Activated CD8-positive, alpha-beta memory T cell treated with anti-CD3 and anti-CD28 coated beads, Interleukin-2, amount 50 U/mL, for 48 hours (primary cell): ENCODE measurements around the gene DGKB.

Source experiments
- DNase-seq: peaks from one replicate; pipeline ENCODE4 v3.0.0-alpha.2; 2020

DGKB gene

GRCh38 chr7:14751461-14751860 is 151.1 kb downstream of the DGKB start:
- DNase-seq, result no peak

DNA sequence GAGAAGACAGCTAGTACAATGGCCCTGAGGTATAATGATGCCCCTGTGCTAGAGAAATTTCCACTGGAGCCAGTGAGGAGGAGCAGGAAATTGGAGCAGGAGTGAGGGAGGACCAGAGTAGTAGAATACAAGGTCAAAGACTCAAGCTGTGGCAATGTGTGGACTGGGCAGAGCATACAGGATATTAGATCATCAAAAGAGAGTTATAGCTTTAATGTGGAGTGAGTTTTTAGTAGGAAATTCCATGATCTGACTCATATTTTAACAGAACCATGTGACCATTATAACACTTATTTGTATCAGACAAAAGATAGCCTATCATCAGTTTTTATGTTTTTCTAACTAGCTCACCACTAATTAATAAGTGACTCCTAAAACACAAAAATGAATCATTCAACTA is 154.1 kb downstream of the DGKB start:
- no peak for DNase-seq

GRCh38 chr7:14747701-14748100 is 154.8 kb downstream of the DGKB start:
- no peak for DNase-seq

DNA sequence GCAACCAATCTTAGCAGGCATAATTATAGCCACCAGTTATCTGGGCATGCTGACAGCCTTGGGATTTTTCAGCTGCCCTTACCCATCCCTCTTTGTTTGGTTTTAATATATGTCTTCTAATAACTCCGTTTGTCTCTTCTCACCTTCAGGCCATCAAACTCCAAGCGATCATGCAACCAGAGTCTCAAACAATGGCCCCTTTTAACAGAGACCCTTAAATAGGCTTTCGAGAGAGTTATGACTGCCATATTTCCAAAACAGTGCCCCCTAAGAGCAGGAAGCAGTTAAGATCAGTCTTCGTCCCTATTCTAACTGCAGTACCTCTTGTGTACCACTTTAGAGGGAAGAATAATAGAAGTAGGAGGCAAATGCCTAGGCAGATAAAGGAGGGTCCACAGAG is 157.5 kb downstream of the DGKB start:
- DNase-seq, result no peak

- no peak for DNase-seq
Measured at GRCh38 chr7:14740606-14741005, 161.9 kb downstream of the DGKB start.

GRCh38 chr7:14739841-14740185 is 162.7 kb downstream of the DGKB start:
- no peak for DNase-seq

DNA sequence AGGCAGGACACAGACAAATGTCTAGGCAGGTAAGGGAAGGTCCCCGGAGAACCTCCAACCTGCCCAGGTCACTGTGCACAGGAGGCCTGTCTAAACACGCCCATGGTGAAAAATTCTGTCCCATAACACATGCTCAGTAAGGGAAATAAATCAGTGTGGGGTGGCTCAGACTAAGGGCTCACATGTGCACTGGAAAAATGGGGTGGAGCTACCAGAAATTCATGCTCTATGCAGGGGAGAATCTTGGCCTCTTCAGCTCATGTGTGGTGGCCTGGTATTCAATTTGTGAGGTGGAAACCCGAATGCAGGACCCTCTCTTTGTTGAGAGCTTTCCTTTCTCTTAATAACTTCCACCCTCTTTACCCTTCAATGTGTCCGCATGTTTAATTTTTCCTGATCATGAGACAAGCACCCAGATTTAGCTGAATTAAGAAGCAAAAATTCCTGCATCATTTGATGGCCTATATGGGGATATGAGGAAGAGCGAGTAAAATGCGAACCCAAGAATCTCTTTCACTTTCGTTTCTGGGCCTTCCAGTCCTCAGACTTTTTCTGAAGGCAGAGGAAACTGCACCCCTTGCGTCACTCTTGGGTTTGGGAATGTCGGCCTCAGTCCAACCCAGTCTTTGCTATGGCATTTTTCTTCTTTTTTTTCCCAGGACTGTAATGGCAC is 163.2 kb downstream of the DGKB start:
- DNase-seq, result no peak

GRCh38 chr7:14738086-14738485 is 164.5 kb downstream of the DGKB start:
- DNase-seq, result no peak

DNA sequence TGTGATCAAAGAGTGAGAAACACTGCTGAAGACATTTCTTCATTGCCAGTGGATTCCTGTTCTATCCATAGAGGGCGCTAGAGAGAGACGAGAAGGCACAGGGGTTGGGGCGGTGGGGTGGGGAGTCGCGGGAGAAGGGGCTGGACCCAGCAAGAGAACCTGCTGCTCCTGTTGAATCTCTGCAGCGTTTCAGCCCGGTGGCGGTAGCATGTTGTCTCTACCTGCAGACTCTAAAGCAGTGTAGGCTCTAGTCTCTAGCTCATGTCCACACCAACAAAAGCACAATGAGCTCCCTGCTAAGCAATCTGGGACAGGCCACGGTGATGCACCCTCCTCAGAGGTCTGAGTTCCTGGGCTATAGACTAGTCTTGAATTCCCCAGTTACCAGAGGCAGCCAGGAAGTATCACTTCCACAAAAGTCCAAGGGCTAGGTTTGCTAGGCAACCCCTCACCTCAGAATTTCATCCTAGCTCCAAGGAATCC is 167.7 kb downstream of the DGKB start:
- DNase-seq, result no peak

GRCh38 chr7:14720785-14721184 is 181.8 kb downstream of the DGKB start:
- no peak for DNase-seq

GRCh38 chr7:14717816-14718215 is 184.7 kb downstream of the DGKB start:
- DNase-seq, result no peak

GRCh38 chr7:14717169-14717568 is 185.4 kb downstream of the DGKB start:
- DNase-seq, result no peak

DNA sequence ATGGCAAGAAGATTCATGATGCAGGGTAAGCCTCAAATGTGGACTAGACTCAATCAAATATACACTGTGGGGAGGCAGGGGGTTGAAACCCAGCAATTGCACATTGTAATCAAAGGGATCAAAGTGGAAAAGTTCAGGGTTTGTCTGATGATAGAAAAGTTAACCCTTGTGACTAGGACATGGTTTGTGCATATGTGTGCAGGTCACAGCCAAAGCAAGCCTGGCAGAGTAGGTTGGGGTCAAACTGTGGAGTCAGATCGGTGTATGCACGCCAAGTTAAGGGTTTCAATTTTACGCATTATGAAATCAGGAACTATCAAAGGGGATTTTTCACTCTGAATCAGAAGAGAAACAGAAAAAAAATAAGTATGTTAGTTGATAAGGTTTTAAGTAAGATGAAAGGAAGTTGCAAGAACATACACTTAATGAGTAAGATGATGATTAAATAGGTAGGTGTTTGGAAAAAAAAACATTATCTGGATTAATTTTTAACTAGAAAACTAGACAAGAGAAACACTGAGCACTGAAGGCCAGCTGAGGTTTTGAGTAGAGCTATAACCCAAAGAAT is 188.3 kb downstream of the DGKB start:
- DNase-seq, result no peak

DNA sequence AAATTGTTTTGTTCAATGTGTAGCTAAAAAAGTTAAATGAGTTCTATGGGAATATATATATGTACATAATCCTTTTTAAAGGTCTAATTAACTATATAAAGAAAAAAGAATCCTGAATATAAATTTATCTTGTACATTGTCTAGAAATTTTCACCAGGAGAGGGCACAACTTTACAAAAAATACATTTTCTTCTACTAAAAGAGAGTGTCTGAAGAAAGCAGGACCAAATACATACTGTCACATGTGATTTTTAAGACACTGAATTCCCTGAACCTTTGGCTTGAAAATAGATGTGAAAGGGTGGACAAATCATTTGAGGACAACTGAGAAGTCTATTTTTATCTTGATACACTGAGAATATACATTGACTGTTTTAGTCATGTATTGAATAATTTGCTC is 204.3 kb downstream of the DGKB start:
- no peak for DNase-seq

DNA sequence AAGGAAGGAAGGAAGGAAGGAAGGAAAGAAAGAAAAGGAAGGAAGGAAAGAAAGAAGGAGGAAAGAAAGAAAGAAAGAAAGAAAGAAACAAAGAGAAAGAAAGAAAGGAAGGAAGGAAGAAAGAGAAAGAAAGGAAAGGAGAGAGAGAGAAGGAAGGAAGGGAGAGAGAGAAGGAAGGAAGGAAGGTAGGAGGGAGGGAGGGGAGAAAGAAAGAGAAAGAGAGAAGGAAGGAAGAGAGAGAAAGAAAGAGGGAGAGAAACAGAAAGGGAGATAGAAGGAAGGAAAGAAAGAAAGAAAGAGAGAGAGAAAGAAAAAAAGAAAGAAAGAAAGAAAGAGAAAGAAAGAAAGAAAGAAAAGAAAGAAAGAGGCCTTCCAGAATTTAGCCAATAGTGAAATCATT is 204.9 kb downstream of the DGKB start:
- DNase-seq, result no peak

DNA sequence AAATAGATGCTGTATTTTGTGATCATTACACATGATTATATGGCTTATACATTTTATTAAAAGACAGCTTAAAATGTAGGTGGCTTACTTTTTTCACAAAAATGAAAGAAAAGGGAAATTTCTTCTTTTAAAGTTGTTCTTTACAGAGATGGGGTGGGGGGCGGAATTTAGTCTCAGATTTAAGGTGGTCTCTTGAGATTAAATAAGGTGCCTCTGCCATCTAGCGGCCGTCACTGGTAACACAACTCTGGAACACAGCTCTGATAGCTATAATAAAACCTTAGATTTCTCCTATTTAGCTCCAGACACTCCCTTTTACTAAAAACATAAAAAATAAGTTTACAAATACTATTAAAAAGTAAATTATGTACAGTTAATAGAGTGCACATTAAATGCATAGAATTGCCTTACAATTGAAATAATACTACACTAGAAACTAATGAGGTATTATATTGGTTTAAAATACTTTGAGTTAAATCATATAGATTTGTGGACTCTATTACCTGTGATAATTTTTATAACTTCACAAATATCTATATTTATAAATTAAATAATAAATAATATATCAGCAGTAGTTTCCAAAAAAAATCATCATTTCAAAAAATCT is 210.9 kb downstream of the DGKB start:
- peak; percentile 70 for DNase-seq

GRCh38 chr7:14691034-14691433 is 211.5 kb downstream of the DGKB start:
- no peak for DNase-seq

- DNase-seq, result no peak
Measured at GRCh38 chr7:14690486-14690885, 212.1 kb downstream of the DGKB start.

- no peak for DNase-seq
Measured at GRCh38 chr7:14690075-14690474, 212.5 kb downstream of the DGKB start.

DNA sequence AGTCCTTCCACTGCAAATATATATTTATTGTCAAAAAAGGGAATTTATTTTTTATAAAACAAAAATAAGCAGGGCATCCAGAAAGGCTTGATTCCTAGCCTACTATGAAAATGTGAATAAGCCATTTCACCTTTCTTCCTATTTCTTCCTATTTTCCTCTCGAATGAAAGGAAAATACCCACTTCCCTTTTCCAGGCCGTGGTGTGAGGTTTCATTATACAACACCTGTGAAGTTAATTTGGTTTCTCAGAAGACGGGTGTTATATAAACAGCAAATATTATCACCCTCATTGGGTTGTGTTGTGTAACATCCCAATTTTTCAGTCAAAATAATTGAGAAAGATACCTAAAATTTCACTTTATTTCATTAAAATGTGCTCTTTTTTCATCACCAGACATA is 214.3 kb downstream of the DGKB start:
- no peak for DNase-seq

DNA sequence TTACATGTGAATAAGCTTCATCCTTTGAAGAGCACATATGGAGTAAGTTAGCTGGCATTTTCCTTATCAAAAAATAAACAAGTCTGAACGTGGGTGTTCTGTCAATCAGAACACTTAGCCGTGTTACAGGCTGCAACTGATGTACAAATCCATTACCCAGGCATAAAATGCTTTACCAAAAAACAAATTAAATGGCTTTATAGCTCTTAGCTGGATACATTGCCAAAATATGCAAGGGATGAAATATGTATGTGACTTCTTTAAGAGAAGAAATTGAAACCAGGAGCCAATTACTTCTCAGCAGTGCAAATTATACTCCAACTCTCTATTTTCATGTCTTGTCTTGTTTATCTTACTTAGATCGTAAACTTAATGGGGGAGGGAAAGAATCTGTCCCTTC is 214.8 kb downstream of the DGKB start:
- DNase-seq, result no peak

GRCh38 chr7:14687241-14687640 is 215.3 kb downstream of the DGKB start:
- no peak for DNase-seq

- DNase-seq, result no peak
Measured at GRCh38 chr7:14685167-14685566, 217.4 kb downstream of the DGKB start.

GRCh38 chr7:14682910-14683465 is 219.6 kb downstream of the DGKB start:
- DNase-seq, result no peak
